Neuronal stem cell (in vitro differentiated cells): ENCODE data around the gene GALNT11.
"Not testable (repeated sequence)": the region's sequence is repeated elsewhere in the genome, so short reads cannot be mapped to it uniquely, and the experiment has no call there.

Experiments used
- DNase-seq: peaks from one replicate; pipeline ENCODE4 v3.0.0-alpha.2; 2013; ENCODE audit warnings: low spot score
- H2AFZ ChIP-seq: one replicate; pipeline ENCODE4 v1.6.1; 2013; ENCODE audit warnings: mild to moderate bottlenecking, low read length, inconsistent platforms
- H2AK5ac ChIP-seq: 2 replicates; pipeline ENCODE4 v1.6.1; 2013; ENCODE audit warnings: low read depth, mild to moderate bottlenecking, inconsistent platforms, low read length, moderate library complexity, mixed read lengths
- H2BK120ac ChIP-seq: 2 replicates; pipeline ENCODE4 v1.6.1; 2013; ENCODE audit warnings: low read depth, mild to moderate bottlenecking, inconsistent platforms, low read length, moderate library complexity, mixed read lengths
- H2BK12ac ChIP-seq: one replicate; pipeline ENCODE4 v1.6.1; 2013; ENCODE audit warnings: low read length, inconsistent platforms
- H2BK15ac ChIP-seq: 2 replicates; pipeline ENCODE4 v1.6.1; 2013; ENCODE audit warnings: mild to moderate bottlenecking, low read length, inconsistent platforms, mixed read lengths
- H2BK5ac ChIP-seq: one replicate; pipeline ENCODE4 v1.6.1; 2013; ENCODE audit warnings: inconsistent platforms, mild to moderate bottlenecking, low read length, moderate library complexity
- H3K14ac ChIP-seq: one replicate; pipeline ENCODE4 v1.6.1; 2013; ENCODE audit warnings: low read length, inconsistent platforms
- H3K18ac ChIP-seq: 2 replicates; pipeline ENCODE4 v1.6.1; 2013; ENCODE audit warnings: low read length, inconsistent platforms
- H3K23ac ChIP-seq: 2 replicates; pipeline ENCODE4 v1.6.1; 2013; ENCODE audit warnings: low read depth, mild to moderate bottlenecking, mixed read lengths, low read length, inconsistent platforms; ENCODE audit not compliant: poor library complexity
- H3K27ac ChIP-seq: replicated peaks from 3 replicates; pipeline ENCODE4 v1.5.1; 2013; ENCODE audit warnings: low read length, inconsistent platforms
- H3K27me3 ChIP-seq, 3 experiments: 2 replicates each; pipeline ENCODE4 v1.6.1; 2013; ENCODE audit warnings: low read length in 3 of 3, mild to moderate bottlenecking in 2 of 3, inconsistent platforms in 1 of 3, low read depth in 1 of 3, mixed read lengths in 1 of 3, moderate library complexity in 1 of 3; ENCODE audit not compliant: control insufficient read depth in 3 of 3, insufficient read depth in 3 of 3
- H3K36me3 ChIP-seq, 2 donors: replicated peaks in 1 of 2; 2 replicates each; pipeline ENCODE4 v1.6.1; 2013; ENCODE audit warnings: low read length in 2 of 2; ENCODE audit not compliant: control insufficient read depth in 2 of 2, insufficient read depth in 2 of 2
- H3K4ac ChIP-seq: 2 replicates; pipeline ENCODE4 v1.6.1; 2013; ENCODE audit warnings: inconsistent platforms, mild to moderate bottlenecking, low read length, moderate library complexity
- H3K4me1 ChIP-seq, 2 donors: 1 replicate in 1 of 2; 2 replicates in 1 of 2; pipeline ENCODE4 v1.6.1; 2013; ENCODE audit warnings: low read length in 2 of 2, low read depth in 1 of 2; ENCODE audit not compliant: control insufficient read depth in 2 of 2, insufficient read depth in 1 of 2
- H3K4me2 ChIP-seq: one replicate; pipeline ENCODE4 v1.6.1; 2013; ENCODE audit warnings: mild to moderate bottlenecking, low read length, inconsistent platforms; ENCODE audit not compliant: insufficient read depth, poor library complexity, severe bottlenecking
- H3K4me3 ChIP-seq, 2 donors: 2 replicates each; pipeline ENCODE4 v1.5.1; 2013; ENCODE audit warnings: low read length in 2 of 2, mild to moderate bottlenecking in 2 of 2, inconsistent platforms in 1 of 2, moderate library complexity in 1 of 2
- H3K79me1 ChIP-seq: one replicate; pipeline ENCODE4 v1.6.1; 2013; ENCODE audit warnings: low read depth, mild to moderate bottlenecking, inconsistent platforms, low read length, moderate library complexity
- H3K9ac ChIP-seq: one replicate; pipeline ENCODE4 v1.6.1; 2013; ENCODE audit warnings: mild to moderate bottlenecking, low read depth, low read length, inconsistent platforms; ENCODE audit not compliant: poor library complexity
- H3K9me3 ChIP-seq, 2 donors: replicated peaks in 1 of 2; 2 replicates each; pipeline versions ENCODE3 to v1.6.1; 2013; ENCODE audit warnings: low read length in 2 of 2, mild to moderate bottlenecking in 2 of 2, inconsistent platforms in 1 of 2, low read depth in 1 of 2, mixed read lengths in 1 of 2, moderate library complexity in 1 of 2; ENCODE audit not compliant: control insufficient read depth in 2 of 2, insufficient read depth in 1 of 2
- H4K8ac ChIP-seq: one replicate; pipeline ENCODE4 v1.6.1; 2013; ENCODE audit warnings: low read depth, mild to moderate bottlenecking, inconsistent platforms, low read length, moderate library complexity
- H4K91ac ChIP-seq: one replicate; pipeline ENCODE4 v1.6.1; 2013; ENCODE audit warnings: low read length, low read depth, mild to moderate bottlenecking, inconsistent platforms; ENCODE audit not compliant: poor library complexity
- WGBS, 2 donors: extraction: QIAGEN DNeasy Blood & Tissue Kit; methylation state at CpG; one replicate each; pipeline ENCODE4 v1.1.7; 2013; ENCODE audit warnings: missing lambda C conversion rate in 2 of 2, mixed read lengths in 1 of 2; ENCODE audit not compliant: insufficient read length in 2 of 2, insufficient replicate concordance in 1 of 2; ENCODE audit errors: extremely low coverage in 2 of 2; 5-methylcytosine and 5-hydroxymethylcytosine counted together

GALNT11 gene

DNA sequence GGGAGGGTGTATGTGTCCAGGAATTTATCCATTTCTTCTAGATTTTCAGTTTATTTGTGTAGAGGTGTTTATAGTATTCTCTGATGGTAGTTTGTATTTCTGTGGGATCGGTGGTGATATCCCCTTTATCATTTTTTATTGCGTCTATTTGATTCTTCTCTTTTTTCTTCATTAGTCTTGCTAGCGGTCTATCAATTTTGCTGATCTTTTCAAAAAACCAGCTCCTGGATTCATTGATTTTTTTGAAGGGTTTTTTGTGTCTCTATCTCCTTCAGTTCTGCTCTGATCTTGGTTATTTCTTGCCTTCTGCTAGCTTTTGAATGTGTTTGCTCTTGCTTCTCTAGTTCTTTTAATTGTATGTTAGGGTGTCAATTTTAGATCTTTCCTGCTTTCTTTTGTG lies 37.7 kb downstream of the GALNT11 start:
- DNase-seq, H3K4me2 ChIP-seq: not testable (repeated sequence)
- no CpG with 5 or more reads among the region's 3 CpGs for WGBS, 2 donors

DNA sequence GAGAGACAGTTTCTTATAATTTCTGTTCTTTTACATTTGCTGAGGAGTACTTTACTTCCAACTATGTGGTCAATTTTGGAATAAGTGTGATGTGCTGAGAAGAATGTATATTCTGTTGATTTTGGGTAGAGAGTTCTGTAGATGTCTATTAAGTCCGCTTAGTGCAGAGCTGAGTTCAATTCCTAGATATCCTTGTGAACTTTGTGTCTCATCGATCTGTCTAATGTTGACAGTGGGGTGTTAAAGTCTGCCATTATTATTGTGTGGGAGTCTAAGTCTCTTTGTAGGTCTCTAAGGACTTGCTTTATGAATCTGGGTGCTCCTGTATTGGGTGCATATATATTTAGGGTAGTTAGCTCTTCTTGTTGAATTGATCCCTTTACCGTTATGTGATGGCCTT lies 38.3 kb downstream of the GALNT11 start:
- not testable (repeated sequence) for DNase-seq, H3K4me1 ChIP-seq, H2AK5ac ChIP-seq, H3K23ac ChIP-seq, H3K4ac ChIP-seq, H3K9ac ChIP-seq, H2BK12ac ChIP-seq, H3K27ac ChIP-seq, H3K79me1 ChIP-seq, H2AFZ ChIP-seq, H3K14ac ChIP-seq, H2BK5ac ChIP-seq, H2BK15ac ChIP-seq, H3K36me3 ChIP-seq, H3K4me3 ChIP-seq, H3K18ac ChIP-seq, H3K27me3 ChIP-seq, H4K91ac ChIP-seq, H3K4me2 ChIP-seq, H2BK120ac ChIP-seq, H4K8ac ChIP-seq
- no CpG with 5 or more reads among the region's 3 CpGs for WGBS, 2 donors
- peaks cover 4 to 14% of the 10 kb centered on the region in 2 donors for H3K9me3 ChIP-seq

More for the DNA sequence above, 37.7 kb downstream of the GALNT11 start:
- not testable (repeated sequence) for H3K4ac ChIP-seq, H2AK5ac ChIP-seq, H2AFZ ChIP-seq, H3K9ac ChIP-seq, H2BK12ac ChIP-seq, H3K18ac ChIP-seq, H3K23ac ChIP-seq, H3K4me3 ChIP-seq, H3K36me3 ChIP-seq, H3K79me1 ChIP-seq, H3K4me1 ChIP-seq, H2BK5ac ChIP-seq, H2BK15ac ChIP-seq, H3K27ac ChIP-seq, H3K27me3 ChIP-seq, H4K8ac ChIP-seq, H4K91ac ChIP-seq, H3K14ac ChIP-seq, H2BK120ac ChIP-seq
- H3K9me3 ChIP-seq: peaks cover 4 to 14% of the 10 kb centered on the region in 2 donors

DNA sequence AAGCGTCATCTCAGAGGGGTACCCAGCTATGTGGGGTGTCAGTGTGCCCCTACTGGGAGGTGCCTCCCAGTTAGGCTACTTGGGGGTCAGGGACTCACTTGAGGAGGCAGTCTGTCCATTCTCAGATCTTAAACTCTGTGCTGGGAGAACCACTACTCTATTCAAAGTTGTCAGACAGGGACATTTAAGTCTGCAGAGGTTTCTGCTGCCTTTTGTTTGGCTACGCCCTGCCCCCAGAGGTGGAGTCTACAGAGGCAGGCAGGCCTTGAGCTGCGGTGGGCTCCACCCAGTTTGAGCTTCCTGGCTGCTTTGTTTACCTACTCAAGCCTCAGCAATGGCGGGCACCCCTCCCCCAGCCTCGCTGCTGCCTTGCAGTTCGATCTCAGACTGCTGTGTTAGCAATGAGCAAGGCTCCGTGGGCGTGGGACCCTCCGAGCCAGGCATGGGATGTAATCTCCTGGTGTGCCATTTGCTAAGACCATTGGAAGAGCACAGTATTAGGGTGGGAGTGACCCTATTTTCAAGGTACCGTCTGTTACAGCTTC lies 40.4 kb downstream of the GALNT11 start:
- not testable (repeated sequence) for H3K79me1 ChIP-seq, DNase-seq, H3K18ac ChIP-seq, H2BK120ac ChIP-seq, H3K4me2 ChIP-seq, H3K27me3 ChIP-seq, H4K91ac ChIP-seq, H3K9ac ChIP-seq, H3K36me3 ChIP-seq, H3K4me1 ChIP-seq, H2BK12ac ChIP-seq, H2AK5ac ChIP-seq, H3K23ac ChIP-seq, H3K14ac ChIP-seq, H2BK5ac ChIP-seq, H2BK15ac ChIP-seq, H4K8ac ChIP-seq, H3K4me3 ChIP-seq, H2AFZ ChIP-seq, H3K4ac ChIP-seq, H3K27ac ChIP-seq
- no CpG with 5 or more reads among the region's 10 CpGs for WGBS, 2 donors
- H3K9me3 ChIP-seq: peaks cover 4 to 20% of the 10 kb centered on the region in 2 donors

GRCh38 chr7:152072421-152072820 lies 46.9 kb downstream of the GALNT11 start:
- Histone ChIP-seq H2BK120ac (no peak overlapping the region), H4K91ac (no peak overlapping the region), H3K4me3 (no peak overlapping the region), H3K27ac (no peak overlapping the region), H4K8ac (no peak overlapping the region), H3K79me1 (no peaks in the 10 kb centered on the region), H3K27me3 (no peaks in the 10 kb centered on the region), H2BK12ac (no peak overlapping the region), H2AK5ac (no peak overlapping the region), H3K4me2 (no peak overlapping the region), H3K14ac (no peak overlapping the region), H2BK5ac (no peak overlapping the region), H2BK15ac (no peak overlapping the region), H3K23ac (no peak overlapping the region), H3K36me3 (no peaks in the 10 kb centered on the region), H3K4me1 (peaks cover 0 to 6% of the 10 kb centered on the region in 2 donors), H3K9ac (no peak overlapping the region), H3K18ac (no peak overlapping the region), H3K9me3 (peaks cover 2 to 12% of the 10 kb centered on the region in 2 donors), H3K4ac (no peak overlapping the region), H2AFZ (no peak overlapping the region)
- WGBS, 2 donors: no CpG with 5 or more reads among the region's 4 CpGs
- DNase-seq: no peak
